HL-60/S4 treated with phorbol 12-myristate 13-acetate at 8.2 ng/mL for 4 days and 3 days (cell line): Measurements from ENCODE around the gene SRRM4.
"Not testable (repeated sequence)": the region's sequence is repeated elsewhere in the genome, so short reads cannot be mapped to it uniquely, and the experiment has no call there.

Experiments used
- in situ Hi-C: fragments of 300-500 bp; cut with MboI; formaldehyde crosslinking; loops from 2 replicates; pipeline ENCODE4 v1.15.0; 2022; ENCODE audit warnings: low sequenced_read_pairs

Gene SRRM4

GRCh38 chr12:119008273-119008672 is 26.9 kb downstream of the SRRM4 start:
- in situ Hi-C loops, result not testable (repeated sequence)

DNA sequence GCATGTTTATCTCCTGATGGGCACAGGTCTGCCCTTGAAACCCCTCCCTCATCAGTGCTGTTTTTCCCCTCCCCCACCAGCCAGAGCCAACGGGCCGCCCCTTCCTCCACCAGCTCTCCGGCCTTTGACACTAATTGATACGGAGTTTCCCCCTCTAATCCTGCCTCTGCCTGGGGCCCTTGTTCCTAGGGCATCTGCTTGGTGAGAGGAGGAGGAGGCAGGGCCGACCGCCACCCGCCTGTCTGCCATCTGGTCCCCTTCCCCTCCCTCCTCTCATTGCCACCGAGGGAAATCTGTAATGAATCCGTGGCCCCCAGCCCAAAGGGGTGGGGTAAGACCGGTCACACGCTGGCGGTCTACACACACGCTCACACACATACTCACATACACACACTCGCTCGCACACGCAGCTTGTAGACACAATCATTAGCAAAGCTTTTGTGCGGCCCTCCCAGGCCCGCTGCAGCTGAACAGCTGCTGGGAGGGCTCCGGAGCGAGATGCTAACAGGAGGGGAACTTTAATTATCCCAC is 27.4 kb downstream of the SRRM4 start:
- in situ Hi-C loops, result no loop called here

DNA sequence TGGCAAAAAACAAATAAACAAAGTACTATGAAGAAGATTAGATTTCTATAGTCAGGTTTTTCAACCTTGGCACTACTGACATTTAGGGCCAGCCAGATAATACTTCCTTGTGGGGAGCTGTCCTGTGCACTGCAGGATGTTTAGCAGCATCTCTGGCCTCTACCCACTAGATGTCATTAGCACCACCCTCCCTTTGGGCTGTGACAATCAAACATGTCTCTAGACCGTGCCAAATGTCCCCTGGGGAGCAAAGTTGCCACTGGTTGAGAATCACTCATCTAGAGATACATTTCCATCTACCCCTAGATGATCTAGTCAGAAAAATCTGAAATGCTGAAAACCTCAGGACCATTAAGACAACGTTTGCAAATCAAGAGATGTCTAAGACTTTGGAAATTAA is 29.9 kb downstream of the SRRM4 start:
- in situ Hi-C loops, result no loop called here

DNA sequence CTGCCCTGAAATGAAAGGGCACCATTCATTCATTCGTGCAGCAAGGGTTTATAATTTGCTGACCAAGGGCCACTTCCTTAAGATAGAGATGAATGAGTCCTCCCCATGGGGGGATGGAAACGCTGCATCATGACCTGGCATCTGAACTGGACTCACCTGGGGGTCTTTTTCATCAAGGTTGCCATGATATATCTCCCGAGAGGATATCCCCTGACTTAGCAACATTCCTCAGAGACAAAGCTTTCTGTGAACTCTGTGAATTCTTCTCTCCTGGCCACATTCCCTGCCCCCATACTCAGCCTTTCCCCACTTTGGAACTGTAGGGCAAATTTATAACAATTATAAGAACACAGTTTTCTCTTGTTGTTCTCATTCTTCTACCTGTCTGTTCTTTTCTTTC is 30.8 kb downstream of the SRRM4 start:
- in situ Hi-C loops, result no loop called here

GRCh38 chr12:119013023-119013422 is 31.7 kb downstream of the SRRM4 start:
- in situ Hi-C loops, result no loop called here

DNA sequence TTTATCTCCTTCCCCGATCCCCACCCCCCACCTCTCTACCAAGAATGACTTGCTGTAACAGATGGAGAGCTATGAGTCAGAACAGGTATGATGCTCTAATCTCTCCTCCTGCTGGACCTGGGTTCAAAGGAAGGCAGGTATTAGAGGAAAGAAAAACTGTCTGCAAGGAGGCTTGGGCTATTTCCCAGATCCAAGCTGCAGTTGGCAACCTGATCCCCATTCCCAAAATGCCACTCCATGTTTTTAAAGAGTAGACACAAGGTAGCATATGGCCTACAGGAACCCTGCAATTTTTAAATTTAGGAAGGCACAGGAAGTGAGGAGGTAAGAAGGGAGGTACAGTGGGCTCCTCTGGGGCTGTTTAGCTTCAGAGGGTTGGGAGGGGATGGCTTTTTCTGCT is 33.0 kb downstream of the SRRM4 start:
- in situ Hi-C loops, result no loop called here

DNA sequence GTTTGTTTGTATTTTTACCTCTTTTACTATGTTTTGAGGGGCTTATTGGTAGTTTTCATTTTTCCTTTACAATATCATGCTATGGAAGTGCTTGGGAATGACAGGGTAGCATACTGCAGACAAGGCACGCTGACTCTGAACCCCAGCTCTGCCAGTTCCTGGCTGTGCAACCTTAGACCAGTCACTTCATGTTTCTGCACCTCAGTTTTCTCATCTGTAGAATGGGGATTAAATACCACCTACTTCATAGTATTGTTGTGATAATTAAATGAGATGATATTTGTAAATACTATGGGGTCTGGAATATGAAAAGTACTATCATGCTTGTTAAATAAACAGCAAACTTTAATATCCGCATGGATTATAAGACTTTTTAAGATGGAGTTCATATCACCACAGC is 35.4 kb downstream of the SRRM4 start:
- in situ Hi-C loops, result no loop called here

GRCh38 chr12:119019166-119019565 is 37.8 kb downstream of the SRRM4 start:
- in situ Hi-C loops, result no loop called here

GRCh38 chr12:119020406-119021360 is 39.3 kb downstream of the SRRM4 start:
- in situ Hi-C loops, result no loop called here

GRCh38 chr12:119024356-119024755 is 43.0 kb downstream of the SRRM4 start:
- in situ Hi-C loops, result no loop called here

DNA sequence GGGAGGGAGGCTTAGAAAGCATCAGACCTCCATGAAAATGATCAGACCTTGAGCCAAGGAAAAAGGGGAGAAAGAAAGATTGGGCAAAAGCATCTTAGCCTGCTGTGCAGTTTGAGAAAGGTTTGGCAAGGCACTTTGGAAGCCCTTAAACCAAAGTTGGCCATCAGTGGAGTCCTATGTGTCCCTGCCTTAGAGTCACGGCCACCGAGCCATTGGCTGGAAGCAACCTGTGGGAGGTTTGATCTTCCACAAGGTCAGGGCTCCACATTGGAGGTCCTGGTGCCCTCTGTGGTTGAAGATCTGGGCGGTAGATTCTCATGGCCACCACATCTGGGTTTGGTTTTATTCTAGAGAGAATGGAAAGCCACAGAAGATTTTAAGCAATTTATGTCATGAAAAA is 44.4 kb downstream of the SRRM4 start:
- in situ Hi-C loops, result loop anchor here (25.0 kb wide), 1 partner anchor 613 kb away; no protein-coding TSS in a partner anchor

DNA sequence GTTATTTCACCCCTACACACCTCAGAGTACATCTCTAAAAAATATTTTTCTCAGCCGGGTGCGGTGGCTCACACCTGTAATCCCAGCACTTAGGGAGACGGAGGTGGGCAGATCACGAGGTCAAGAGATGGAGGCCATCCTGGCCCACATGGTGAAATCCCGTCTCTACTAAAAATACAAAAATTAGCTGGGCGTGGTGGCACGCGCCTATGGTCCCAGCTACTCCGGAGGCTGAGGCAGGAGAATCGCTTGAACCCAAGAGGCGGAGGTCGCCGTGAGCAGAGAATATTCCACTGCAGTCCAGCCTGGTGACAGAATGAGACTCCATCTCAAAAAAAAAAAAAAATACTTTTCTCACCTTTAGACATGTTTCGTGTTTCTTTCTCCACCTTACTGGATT is 52.0 kb downstream of the SRRM4 start:
- in situ Hi-C loops, result loop anchor here (25.0 kb wide), 1 partner anchor 621 kb away; no protein-coding TSS in a partner anchor

GRCh38 chr12:119036878-119037825 is 55.8 kb downstream of the SRRM4 start:
- in situ Hi-C loops, result loop anchor here (25.0 kb wide), 1 partner anchor 625 kb away; no protein-coding TSS in a partner anchor

GRCh38 chr12:119044094-119044493 is 62.8 kb downstream of the SRRM4 start:
- in situ Hi-C loops, result loop anchor here (25.0 kb wide), 1 partner anchor 632 kb away; no protein-coding TSS in a partner anchor

- in situ Hi-C loops, result loop anchor here (25.0 kb wide), 1 partner anchor 635 kb away; no protein-coding TSS in a partner anchor
Observed at GRCh38 chr12:119047641-119048040, 66.3 kb downstream of the SRRM4 start.

DNA sequence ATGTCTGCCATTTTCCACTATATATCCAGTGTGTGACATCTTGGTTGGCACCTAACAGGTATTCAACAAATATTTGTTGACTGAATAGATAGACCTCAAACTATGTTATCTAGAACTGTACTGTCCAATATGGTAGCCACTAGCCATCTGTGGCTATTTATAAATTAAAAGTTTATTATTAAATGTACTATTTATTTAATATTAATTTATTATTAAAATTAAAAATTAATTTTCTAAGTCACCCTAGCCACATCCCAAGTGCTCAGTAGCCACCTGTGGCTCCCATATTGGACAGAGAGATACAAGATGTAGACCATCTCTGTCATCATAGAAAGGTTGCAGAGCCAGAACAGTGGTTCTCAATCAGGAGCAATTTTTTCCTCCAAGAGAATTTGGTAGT is 69.3 kb downstream of the SRRM4 start:
- in situ Hi-C loops, result no loop called here

DNA sequence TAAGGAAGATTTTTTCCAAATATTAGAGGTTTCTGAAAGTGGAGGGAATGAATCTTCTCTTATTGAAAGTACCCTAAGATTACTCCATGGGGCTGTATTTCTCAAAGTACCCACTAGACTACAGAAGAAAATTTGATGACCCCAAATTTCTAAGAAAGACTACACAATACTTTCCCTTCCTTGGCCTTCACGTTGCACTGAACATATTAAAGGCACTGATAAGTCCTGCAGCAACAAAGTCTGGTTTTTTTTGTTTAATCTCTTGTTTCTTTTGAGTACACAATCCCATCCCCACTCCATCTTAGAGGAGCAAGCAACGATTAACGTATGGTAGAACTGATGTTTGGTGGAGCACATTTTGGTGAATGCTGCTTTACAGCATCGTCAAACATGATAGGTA is 70.1 kb downstream of the SRRM4 start:
- in situ Hi-C loops, result no loop called here

DNA sequence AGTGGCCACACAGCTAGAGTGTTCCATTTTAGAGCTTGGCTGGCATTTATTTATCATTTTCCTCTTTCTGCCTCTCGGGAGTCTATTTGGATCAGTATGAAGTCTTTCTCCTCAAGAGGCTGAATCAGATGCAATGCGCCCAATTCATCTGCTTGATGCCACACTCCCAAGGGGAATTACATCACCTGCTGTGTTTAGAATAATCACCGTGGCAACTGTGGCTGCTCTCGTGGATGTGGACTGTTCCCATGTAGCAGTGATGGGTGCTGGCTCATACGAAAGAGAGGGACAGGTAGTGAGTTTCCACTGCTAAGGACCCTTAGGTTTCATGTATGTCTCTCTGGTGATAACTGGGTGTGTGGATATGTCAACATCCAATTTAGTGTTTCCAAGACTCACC is 70.7 kb downstream of the SRRM4 start:
- in situ Hi-C loops, result no loop called here

GRCh38 chr12:119055977-119056376 is 74.6 kb downstream of the SRRM4 start:
- in situ Hi-C loops, result no loop called here

- in situ Hi-C loops, result no loop called here
Observed at GRCh38 chr12:119060847-119061796, 79.8 kb downstream of the SRRM4 start.
